BLaER1 treated with 17β-estradiol and CSF1 and Interleukin-3, amounts not matched to agents 10 nM and 100 nM (cell line): ENCODE measurements around the gene RCE1.

Experiments used
- H3K27ac ChIP-seq, 11 experiments: shearing (Covaris generic); formaldehyde crosslinking; 2 replicates each; pipeline ENCODE4 v1.8.1; 2022
- H3K27me3 ChIP-seq, 11 experiments: shearing (Covaris generic); formaldehyde crosslinking; 2 replicates each; pipeline ENCODE4 v1.8.1; 2022
- H3K36me3 ChIP-seq, 11 experiments: shearing (Covaris generic); formaldehyde crosslinking; 2 replicates each; pipeline ENCODE4 v1.8.1; 2022
- H3K4me1 ChIP-seq, 10 experiments: shearing (Covaris generic); formaldehyde crosslinking; 2 replicates each; pipeline ENCODE4 v1.8.1; 2022
- H3K4me2 ChIP-seq, 11 experiments: shearing (Covaris generic); formaldehyde crosslinking; 2 replicates each; pipeline ENCODE4 v1.8.1; 2022
- H3K4me3 ChIP-seq, 10 experiments: shearing (Covaris generic); formaldehyde crosslinking; 2 replicates each; pipeline ENCODE4 v1.8.1; 2022
- H3K9ac ChIP-seq, 11 experiments: shearing (Covaris generic); formaldehyde crosslinking; 2 replicates each; pipeline ENCODE4 v1.8.1; 2022
- H3K9me3 ChIP-seq, 11 experiments: shearing (Covaris generic); formaldehyde crosslinking; replicated peaks in 1 of 11; 2 replicates each; pipeline ENCODE4 v1.8.1; 2022
- H4K20me1 ChIP-seq, 11 experiments: shearing (Covaris generic); formaldehyde crosslinking; 2 replicates each; pipeline ENCODE4 v1.8.1; 2022
- Cebpa-rat ChIP-seq, 11 experiments: shearing (Covaris generic); IDR thresholded peaks; 2 replicates each; pipeline ENCODE4 v1.8.1; 2022

RCE1 gene

GRCh38 chr11:66867425-66868040, 24.3 kb downstream of the RCE1 start:
- Histone ChIP-seq H3K27me3 (no peaks in the 10 kb centered on the region), H3K9ac (no peak overlapping the region), H3K4me3 (no peak overlapping the region), H3K36me3 (peaks cover 0 to 57% (median 12%) of the 10 kb centered on the region in 11 experiments; a peak in 12 of 22 replicates), H4K20me1 (peaks cover 0 to 32% (median 2%) of the 10 kb centered on the region in 11 experiments; a peak in 10 of 22 replicates), H3K9me3 (no peaks in the 10 kb centered on the region), H3K4me1 (peaks cover 12 to 26% (median 24%) of the 10 kb centered on the region in 10 experiments; a peak in 19 of 20 replicates), H3K27ac (no peak overlapping the region), H3K4me2 (no peak overlapping the region)
- no peak for TF ChIP-seq Cebpa-rat (IDR thresholded peaks at IDR 0.05)

DNA sequence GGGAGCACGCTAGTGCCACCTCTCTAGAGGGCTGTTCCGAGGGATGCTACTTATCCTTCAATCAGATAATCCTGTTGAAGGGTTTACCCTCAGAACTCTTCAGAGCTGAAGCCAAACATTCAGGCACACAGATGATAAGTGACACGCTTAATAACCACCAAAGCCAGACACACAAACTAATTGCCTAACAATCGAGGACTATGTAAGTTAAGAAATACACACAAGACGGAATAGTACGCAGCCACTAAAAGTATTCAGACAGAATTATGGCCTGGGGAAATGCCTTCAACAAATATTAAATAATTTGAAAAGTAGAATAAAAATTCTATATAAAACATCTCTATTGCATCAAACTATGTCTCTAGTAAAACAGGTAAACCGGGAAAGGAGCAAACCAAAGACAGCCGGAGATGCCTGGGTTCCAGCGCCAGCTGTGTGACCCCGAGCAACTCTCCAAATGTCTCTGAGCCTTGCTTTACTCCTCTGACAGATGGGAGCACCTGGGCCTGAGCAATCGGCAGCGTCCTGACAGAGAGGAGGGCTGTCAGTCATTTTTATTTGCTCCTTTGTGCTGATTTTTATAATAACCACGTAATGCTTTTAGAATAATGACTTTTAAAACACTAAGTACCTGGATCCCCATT, 25.0 kb downstream of the RCE1 start:
- Histone ChIP-seq H4K20me1 (peaks cover 0 to 25% (median 0%) of the 10 kb centered on the region in 11 experiments; a peak in 5 of 22 replicates), H3K36me3 (peaks cover 0 to 53% (median 12%) of the 10 kb centered on the region in 11 experiments; a peak in 11 of 22 replicates), H3K4me2 (peak overlapping the region in 8 of 11 experiments; percentile 2 to 61 (median 36); a peak in 11 of 22 replicates), H3K4me1 (peaks cover 12 to 24% (median 22%) of the 10 kb centered on the region in 10 experiments; a peak in 18 of 20 replicates), H3K4me3 (no peak overlapping the region), H3K27me3 (no peaks in the 10 kb centered on the region), H3K9ac (no peak overlapping the region), H3K27ac (no peak overlapping the region), H3K9me3 (no peaks in the 10 kb centered on the region)
- TF ChIP-seq Cebpa-rat (IDR thresholded peaks at IDR 0.05) = no peak

DNA sequence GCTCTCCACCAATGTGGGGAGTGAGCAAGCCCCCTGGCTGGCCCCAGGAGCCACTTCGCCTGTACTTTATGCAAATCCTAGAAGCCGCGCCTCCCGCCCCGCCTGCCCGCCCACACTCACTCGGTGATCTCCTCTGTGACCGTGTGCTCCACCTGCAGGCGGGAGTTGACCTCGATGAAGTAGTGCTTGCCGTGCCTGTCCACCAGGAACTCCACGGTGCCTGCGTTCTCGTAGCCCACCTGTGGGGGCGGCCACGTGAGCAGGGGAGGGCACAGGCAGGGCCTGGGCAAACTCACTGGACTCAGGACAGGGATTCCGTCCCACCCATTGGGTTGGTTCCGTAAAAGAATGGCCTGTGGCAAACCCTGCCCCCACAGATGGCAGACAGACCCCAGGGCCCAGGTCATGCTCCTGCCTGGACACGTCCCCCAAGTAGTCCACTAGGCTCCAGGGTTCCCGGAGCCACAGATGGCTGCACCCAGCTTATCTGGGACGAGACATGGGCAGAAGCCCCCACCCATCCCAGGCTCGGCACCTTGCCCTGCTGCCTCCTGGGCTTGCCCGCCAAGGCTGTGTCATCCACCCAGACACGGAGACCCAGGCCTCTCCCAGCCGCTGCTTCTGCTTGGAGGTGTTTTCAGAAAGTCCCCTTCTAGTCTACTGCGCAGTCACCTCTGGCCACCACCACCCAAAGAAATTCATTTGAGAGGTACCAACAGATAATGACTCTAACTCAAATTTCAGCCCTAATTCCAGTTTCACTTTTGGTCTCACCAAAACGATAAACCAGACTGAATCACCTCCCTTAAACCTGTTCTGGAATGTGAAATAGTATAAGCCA, 25.7 kb downstream of the RCE1 start:
- Histone ChIP-seq H3K9ac (peak overlapping the region in 1 of 11 experiments; percentile 30; a peak in 2 of 22 replicates), H3K4me1 (peaks cover 15 to 25% (median 20%) of the 10 kb centered on the region in 10 experiments; a peak in 19 of 20 replicates), H3K36me3 (peaks cover 0 to 45% (median 12%) of the 10 kb centered on the region in 11 experiments; a peak in 11 of 22 replicates), H3K9me3 (no peaks in the 10 kb centered on the region), H3K27ac (no peak overlapping the region), H3K4me3 (no peak overlapping the region), H3K4me2 (peak overlapping the region; percentile 2 to 61 (median 32); a peak in 16 of 22 replicates), H3K27me3 (no peaks in the 10 kb centered on the region), H4K20me1 (peaks cover 0 to 17% (median 0%) of the 10 kb centered on the region in 11 experiments; a peak in 4 of 22 replicates)
- no peak for TF ChIP-seq Cebpa-rat (IDR thresholded peaks at IDR 0.05)

DNA sequence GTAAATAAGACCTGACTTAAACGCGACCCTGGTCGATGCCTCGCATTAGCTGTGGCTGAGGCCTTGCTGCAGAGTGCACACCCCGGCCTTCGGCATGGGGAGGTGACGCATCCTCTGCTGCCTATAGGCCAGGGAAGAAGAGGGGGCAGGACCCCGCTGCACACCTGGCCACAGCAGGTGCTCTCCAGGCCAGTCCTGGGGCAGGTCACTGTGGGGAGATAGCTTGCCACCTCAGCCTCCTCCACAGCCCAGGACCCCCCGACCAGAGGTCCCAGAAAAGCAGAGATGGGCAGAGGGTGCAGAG, 26.3 kb downstream of the RCE1 start:
- Histone ChIP-seq H3K9me3 (no peaks in the 10 kb centered on the region), H3K27me3 (no peaks in the 10 kb centered on the region), H3K36me3 (peaks cover 0 to 43% (median 12%) of the 10 kb centered on the region in 11 experiments; a peak in 11 of 22 replicates), H3K9ac (no peak overlapping the region), H3K4me3 (no peak overlapping the region), H3K4me1 (peaks cover 15 to 25% (median 19%) of the 10 kb centered on the region in 10 experiments), H4K20me1 (peaks cover 0 to 12% (median 0%) of the 10 kb centered on the region in 11 experiments; a peak in 2 of 22 replicates), H3K27ac (no peak overlapping the region), H3K4me2 (no peak overlapping the region)
- no peak for TF ChIP-seq Cebpa-rat (IDR thresholded peaks at IDR 0.05)

- no peak overlapping the region for H3K27ac ChIP-seq
- no peaks in the 10 kb centered on the region for H3K9me3 ChIP-seq
- no peaks in the 10 kb centered on the region for H3K27me3 ChIP-seq
- H3K4me1 ChIP-seq = peaks cover 17 to 25% (median 22%) of the 10 kb centered on the region in 10 experiments
- H3K36me3 ChIP-seq = peaks cover 0 to 43% (median 12%) of the 10 kb centered on the region in 11 experiments; a peak in 11 of 22 replicates
- no peak for TF ChIP-seq Cebpa-rat (IDR thresholded peaks at IDR 0.05)
- no peak overlapping the region for H3K9ac ChIP-seq
- H3K4me2 ChIP-seq = no peak overlapping the region
- H3K4me3 ChIP-seq = no peak overlapping the region
- H4K20me1 ChIP-seq = peaks cover 0 to 7% (median 0%) of the 10 kb centered on the region in 11 experiments; a peak in 2 of 22 replicates
These were observed 26.9 kb downstream of the RCE1 start for GRCh38 chr11:66870131-66870530.

DNA sequence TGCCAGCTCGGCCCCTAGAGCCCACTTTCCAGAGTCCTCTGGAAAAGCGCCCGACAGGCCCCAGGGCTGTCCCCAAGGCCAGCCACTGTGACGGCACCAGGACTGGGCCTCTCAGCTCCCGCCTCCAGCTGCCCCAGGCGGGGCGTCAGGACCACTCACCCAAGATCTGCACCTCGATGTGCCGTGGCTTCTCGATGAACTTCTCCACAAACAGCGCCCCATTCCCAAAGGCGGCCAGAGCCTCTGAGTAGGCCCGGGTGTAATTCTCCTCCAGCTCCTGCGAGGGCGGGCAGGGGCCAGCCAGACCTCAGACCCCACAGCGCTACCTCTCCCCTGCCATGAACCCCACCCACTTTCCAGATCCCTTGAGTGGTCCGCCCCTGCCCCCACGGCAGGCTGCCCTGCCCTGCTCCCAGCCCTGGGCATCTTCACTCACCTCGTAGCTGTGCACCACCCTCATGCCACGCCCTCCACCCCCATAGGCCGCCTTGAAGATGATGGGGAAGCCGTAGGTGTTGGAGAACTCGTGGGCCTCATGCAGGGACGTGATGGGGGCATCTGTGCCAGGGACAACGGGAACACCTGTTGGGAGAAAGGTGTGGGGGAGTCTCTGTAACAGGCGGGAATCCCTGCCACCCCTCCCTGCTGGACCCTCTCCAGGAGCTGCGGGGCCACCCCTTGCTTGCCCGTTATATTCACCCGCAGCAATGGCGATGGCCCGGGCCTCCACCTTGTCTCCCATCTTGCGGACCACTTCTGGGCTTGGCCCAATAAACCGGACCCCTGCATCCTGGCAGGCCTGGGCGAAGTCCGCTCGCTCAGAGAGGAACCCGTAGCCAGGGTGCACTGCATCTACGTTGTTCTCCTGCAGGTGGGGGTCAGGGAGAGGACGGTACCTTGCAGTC, 27.6 kb downstream of the RCE1 start:
- Histone ChIP-seq H3K9me3 (no peaks in the 10 kb centered on the region), H3K36me3 (peaks cover 0 to 43% (median 12%) of the 10 kb centered on the region in 11 experiments; a peak in 11 of 22 replicates), H3K27ac (no peak overlapping the region), H3K27me3 (no peaks in the 10 kb centered on the region), H3K4me1 (peaks cover 25 to 31% (median 29%) of the 10 kb centered on the region in 10 experiments), H3K4me3 (no peak overlapping the region), H4K20me1 (peaks cover 0 to 7% (median 0%) of the 10 kb centered on the region in 11 experiments; a peak in 4 of 22 replicates), H3K9ac (no peak overlapping the region), H3K4me2 (no peak overlapping the region)
- no peak for TF ChIP-seq Cebpa-rat (IDR thresholded peaks at IDR 0.05)

DNA sequence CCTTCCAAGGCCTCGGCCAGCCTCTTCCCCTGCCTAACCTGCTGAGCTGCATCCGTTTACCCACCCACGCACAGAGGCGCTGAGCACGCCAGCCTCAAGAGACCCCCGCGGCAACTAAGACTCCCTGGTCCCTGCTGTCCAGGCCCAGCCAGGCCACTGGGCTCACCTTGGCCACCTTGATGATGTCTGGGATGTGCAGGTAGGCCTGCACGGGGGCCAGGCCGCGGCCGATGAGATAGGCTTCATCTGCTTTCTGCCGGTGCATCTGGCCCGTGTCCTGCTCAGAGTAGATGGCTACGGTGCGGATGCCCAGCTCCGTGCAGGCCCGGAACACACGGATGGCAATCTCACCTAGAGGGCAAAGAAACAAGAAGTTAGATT, 28.3 kb downstream of the RCE1 start:
- Histone ChIP-seq H3K9me3 (no peaks in the 10 kb centered on the region), H3K9ac (0 out of 22 replicates have a peak overlapping the region, but pooled peaks of 1 of the 11 experiments have one; percentile 8), H3K4me2 (no peak overlapping the region), H3K4me3 (no peak overlapping the region), H3K4me1 (peaks cover 28 to 38% (median 35%) of the 10 kb centered on the region in 10 experiments), H3K27me3 (no peaks in the 10 kb centered on the region), H3K36me3 (peaks cover 0 to 43% (median 12%) of the 10 kb centered on the region in 11 experiments; a peak in 11 of 22 replicates), H3K27ac (no peak overlapping the region), H4K20me1 (peaks cover 0 to 13% (median 0%) of the 10 kb centered on the region in 11 experiments; a peak in 5 of 22 replicates)
- no peak for TF ChIP-seq Cebpa-rat (IDR thresholded peaks at IDR 0.05)

DNA sequence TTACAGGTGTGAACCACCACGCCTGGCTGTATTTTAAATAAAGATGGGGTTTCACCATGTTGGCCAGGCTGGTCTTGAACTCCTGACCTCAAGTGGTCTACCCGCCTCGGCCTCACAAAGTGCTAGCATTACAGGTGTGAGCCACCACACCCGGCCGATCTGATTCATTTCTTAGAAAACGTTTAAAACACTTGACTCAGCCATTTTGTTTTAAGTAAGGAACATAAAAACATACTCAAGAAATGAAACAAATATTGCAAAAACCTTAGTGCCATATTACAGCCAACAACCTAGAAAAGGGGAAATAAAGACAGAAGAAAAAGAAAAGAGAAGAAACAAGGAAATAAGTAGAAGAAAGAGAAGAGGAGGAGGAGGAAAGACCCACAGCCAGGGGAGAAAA, 31.0 kb downstream of the RCE1 start:
- no peak for TF ChIP-seq Cebpa-rat (IDR thresholded peaks at IDR 0.05)
- peak overlapping the region in 9 of 11 experiments; percentile 46 to 73 (median 67); a peak in 14 of 22 replicates for H3K4me2 ChIP-seq

More for the DNA sequence above, 31.0 kb downstream of the RCE1 start:
- Histone ChIP-seq H3K9ac (peak overlapping the region in 1 of 11 experiments; percentile 48; a peak in 1 of 22 replicates), H3K4me1 (peaks cover 26 to 41% (median 36%) of the 10 kb centered on the region in 10 experiments), H3K36me3 (peaks cover 0 to 28% (median 12%) of the 10 kb centered on the region in 11 experiments; a peak in 11 of 22 replicates), H3K27me3 (no peaks in the 10 kb centered on the region), H3K4me3 (no peak overlapping the region), H4K20me1 (peaks cover 0 to 40% (median 5%) of the 10 kb centered on the region in 11 experiments; a peak in 9 of 22 replicates), H3K9me3 (no peaks in the 10 kb centered on the region), H3K27ac (no peak overlapping the region)
